Ovary (tissue), 3 donors: ENCODE results near the gene RCN1.

ENCODE experiments used
- EP300 ChIP-seq: sonication (generic); formaldehyde crosslinking; IDR thresholded peaks from one replicate; pipeline ENCODE4 v1.6.1; 2017; ENCODE audit warnings: antibody characterized with exemption
- POLR2A ChIP-seq: fragments of 450-650 bp; IDR thresholded peaks from one replicate; pipeline ENCODE4 v1.6.1; 2017; ENCODE audit warnings: antibody characterized with exemption, mild to moderate bottlenecking, moderate library complexity
- TF ChIP-seq, protein P1 (sequence below), 3 donors: fragments of 450-650 bp in 2 of 3; fragments of 200-600 bp in 1 of 3; IDR thresholded peaks; one replicate each; pipeline versions ENCODE4 v1.5.1 to v1.8.0; 2016 to 2022; ENCODE audit warnings: antibody characterized with exemption in 3 of 3, mild to moderate bottlenecking in 1 of 3
- donor health status: DM: no; HTN: no; CAD: no.

- TF ChIP-seq, protein P1, sequence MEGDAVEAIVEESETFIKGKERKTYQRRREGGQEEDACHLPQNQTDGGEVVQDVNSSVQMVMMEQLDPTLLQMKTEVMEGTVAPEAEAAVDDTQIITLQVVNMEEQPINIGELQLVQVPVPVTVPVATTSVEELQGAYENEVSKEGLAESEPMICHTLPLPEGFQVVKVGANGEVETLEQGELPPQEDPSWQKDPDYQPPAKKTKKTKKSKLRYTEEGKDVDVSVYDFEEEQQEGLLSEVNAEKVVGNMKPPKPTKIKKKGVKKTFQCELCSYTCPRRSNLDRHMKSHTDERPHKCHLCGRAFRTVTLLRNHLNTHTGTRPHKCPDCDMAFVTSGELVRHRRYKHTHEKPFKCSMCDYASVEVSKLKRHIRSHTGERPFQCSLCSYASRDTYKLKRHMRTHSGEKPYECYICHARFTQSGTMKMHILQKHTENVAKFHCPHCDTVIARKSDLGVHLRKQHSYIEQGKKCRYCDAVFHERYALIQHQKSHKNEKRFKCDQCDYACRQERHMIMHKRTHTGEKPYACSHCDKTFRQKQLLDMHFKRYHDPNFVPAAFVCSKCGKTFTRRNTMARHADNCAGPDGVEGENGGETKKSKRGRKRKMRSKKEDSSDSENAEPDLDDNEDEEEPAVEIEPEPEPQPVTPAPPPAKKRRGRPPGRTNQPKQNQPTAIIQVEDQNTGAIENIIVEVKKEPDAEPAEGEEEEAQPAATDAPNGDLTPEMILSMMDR (IDR thresholded peaks at IDR 0.05) = no peak
- no peak for TF ChIP-seq POLR2A
- TF ChIP-seq EP300 = no peak
These were observed 20.2 kb upstream of the RCN1 start for GRCh38 chr11:32070692-32071091.
